CMK (cell line): ENCODE results near the gene SRMS.
A peak's percentile ranks its signal among the peaks of the same experiment; 100 is the strongest.

ENCODE experiments used
- DNase-seq: peaks from one replicate; pipeline ENCODE4 v3.0.0-alpha.2; 2010; ENCODE audit warnings: low read depth

Gene SRMS

DNA sequence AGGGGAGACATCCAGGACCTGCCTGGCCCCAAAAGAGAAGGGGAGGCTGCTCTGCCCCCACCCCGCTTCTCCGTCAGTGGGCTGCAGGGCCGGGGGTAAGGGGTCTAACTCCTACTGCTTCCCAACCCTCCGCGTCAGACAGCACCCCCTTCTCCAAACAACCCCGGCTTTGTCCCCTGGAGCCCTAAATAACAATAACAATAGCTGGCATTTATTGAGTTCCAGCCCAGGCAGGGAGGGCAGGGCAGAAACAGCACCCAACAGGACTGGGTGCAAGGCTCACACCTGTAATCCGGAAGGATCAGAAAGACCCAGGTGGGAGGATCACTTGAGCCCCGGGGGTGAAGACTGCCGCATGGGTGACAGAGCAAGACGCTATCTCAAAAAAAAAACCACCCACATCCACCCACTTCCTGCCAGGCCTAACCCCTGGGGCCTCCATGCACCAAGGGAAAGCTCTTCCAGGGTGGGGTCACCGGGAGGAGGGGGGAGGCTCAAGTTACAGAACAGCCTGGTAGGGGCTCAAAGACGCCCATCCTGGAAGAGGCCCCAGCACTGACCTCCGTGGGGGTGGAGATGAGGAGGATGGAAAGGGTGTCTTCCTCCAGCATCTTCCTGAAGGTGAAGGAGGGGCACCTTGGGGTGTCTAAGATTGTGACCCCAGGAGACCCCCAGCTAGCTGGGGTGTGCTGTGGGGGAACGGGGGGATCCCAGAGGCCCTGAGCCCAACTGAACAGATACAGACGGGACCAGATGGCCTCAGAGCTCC is 5.1 kb upstream of the SRMS start:
- DNase-seq = peak; percentile 75

DNA sequence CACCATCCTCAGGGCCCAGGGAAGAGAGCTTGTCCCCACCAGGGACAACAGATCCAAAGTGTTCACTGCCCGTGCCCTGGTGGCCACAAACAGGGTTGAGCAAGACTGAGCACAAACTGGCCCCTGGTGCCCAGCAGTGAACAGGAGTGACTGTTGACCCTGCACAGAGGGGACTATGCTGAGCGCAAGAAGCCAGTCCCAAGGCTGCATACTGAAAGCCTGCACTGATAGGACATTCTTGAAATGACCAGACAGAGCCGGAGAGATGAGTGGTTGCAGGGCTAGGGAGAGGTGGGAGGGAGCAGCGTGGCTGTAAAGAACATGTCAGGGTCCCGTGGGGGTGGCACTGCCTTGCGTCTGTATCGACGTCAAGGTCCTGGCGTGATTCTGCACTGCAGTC is 3.5 kb upstream of the SRMS start:
- no peak for DNase-seq

GRCh38 chr20:63549679-63550282 is 2.2 kb upstream of the SRMS start:
- DNase-seq = no peak

DNA sequence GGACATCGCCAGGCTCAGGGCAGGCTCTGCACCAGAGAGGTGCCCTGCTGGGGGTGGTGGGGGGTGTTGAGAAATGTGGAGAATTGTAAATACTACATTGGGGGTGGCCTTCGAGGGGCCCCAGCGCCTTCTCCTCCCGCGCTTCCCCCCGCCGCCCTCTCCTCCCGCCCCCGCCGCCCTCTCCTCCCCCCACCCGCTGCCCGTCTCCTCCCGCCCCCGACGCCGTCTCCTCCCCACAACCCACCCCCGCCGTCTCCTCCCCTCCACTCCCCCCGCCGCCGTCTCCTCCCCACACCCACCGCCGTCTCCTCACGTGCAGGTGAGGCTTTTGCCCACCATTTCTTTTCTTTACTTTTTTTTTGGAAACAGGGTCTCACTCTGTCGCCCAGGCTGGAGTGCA is 1.5 kb upstream of the SRMS start:
- DNase-seq = no peak

DNA sequence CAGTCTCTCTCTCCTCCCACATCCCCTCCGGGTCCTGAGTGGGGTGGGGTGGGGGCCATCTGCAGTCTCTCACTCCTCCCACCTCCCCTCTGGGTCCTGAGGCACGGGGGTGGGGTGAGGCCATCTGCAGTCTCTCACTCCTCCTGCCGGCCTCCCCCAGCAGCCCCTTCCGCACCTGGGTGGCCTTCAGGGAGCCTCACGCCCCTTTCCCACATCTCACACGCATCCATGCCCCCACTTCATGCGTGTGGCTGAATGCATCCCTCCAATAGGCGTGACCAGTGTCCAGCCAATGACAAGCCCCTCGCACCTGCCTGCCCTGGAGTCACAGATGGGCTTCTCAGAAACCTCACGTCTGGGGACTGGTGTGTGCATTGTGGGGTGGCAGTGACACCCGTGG is 993 bp upstream of the SRMS start:
- DNase-seq = no peak

- DNase-seq = no peak
These were observed 409 bp downstream of the SRMS start for GRCh38 chr20:63546956-63547724.

- DNase-seq = no peak
These were observed 1.1 kb downstream of the SRMS start for GRCh38 chr20:63546256-63546955.

DNA sequence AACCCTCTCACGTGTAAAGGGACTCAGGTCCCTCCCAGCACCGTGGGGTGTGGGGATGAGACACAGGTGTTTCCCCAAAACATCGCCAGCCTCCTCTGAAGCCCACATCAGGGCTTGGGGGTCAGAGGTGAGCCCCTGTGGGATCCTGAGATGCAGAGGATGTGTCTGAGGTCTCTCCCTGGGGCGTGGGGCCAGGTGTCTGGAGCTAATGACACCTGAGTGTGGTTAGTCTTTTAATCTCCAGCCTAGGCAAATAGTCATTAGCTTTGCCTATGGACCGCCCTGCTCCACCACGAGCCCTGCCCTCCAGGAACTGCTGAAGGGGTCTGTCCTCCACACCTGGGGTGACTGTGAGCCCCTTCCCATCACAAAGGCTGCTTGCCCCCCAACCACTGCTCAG is 1.7 kb downstream of the SRMS start:
- no peak for DNase-seq

DNA sequence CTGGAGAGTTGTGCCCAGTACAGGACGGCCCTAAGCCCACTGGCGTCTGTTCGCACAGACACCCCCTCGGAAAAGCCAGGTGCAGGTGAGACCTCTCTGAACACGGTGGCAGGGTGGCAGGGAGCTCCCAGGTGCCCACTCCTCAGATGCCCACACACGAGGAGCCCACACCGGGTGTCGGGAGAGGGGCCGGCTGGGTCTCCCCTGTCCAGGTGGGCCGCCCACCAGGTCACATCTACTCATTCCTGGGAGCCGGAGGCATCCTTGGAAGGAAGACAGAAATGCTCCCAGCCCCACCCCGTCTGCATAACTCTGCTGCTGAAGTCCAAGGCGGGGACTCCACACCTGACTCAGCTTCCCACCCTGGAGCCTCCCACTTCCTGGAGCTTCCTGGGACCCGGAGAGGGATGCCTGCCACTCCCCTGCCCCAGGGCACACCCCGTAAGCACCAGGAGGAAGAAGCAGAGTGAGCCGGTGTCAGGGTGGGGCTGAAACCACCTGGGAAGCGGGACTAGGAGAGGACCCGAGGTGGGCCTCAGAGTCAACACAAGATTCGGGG is 2.5 kb downstream of the SRMS start:
- DNase-seq = no peak

DNA sequence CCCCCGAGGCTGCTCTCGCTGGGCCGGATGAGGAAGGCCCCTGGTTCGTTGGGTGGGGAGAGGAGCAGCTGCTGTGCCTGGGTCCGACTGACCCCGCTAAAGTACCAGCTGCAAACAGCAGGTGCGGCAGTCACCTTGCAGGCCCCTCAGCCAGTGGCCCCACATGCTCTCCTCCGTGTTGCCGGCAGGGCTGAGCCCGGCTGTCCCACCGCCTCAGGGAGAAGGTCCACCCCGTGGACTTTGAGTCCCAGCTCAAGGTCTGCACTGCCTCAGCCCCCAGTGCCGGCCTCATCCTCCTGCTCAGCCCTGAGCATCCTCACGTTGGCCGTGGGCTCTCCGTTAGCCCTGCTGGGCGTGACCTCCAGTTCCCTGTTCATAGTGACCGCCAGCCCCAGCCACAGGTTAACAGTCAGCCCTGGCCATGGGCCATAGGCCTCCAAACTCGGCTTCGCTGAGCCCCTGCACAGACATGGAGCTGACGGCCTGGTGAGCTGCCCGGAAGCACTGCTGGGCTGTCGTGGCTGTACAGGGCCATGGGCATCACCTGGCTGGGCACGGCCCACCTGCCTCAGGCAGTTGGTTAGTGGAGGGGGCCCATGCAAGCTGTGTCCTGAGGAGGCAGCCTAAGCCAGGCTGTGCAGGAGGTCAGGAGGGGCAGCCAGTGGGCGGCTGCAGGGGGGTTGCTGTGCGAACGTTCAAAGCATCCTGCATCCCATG is 3.1 kb downstream of the SRMS start:
- DNase-seq = no peak

DNA sequence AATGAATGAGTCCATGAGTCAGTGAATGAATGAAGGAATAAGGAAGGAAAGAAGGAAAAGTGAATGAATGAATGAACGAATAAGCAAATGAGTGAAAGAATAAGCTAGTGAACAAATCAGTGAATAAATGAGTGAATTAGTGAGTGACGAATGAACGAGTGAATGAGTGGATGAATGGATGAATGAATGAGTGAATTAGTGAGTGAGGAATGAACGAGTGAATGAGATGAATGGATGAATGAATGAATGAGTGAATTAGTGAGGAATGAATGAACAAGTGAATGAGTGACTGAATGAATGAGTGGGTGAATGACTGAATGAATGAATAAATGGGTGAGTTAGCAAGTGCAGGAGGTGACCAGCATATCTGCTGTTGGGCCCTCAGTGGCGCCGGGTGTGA is 3.8 kb downstream of the SRMS start:
- DNase-seq = no peak

- DNase-seq = no peak
These were observed 4.4 kb downstream of the SRMS start for GRCh38 chr20:63543131-63543530.

GRCh38 chr20:63542696-63543095 is 4.9 kb downstream of the SRMS start:
- no peak for DNase-seq

DNA sequence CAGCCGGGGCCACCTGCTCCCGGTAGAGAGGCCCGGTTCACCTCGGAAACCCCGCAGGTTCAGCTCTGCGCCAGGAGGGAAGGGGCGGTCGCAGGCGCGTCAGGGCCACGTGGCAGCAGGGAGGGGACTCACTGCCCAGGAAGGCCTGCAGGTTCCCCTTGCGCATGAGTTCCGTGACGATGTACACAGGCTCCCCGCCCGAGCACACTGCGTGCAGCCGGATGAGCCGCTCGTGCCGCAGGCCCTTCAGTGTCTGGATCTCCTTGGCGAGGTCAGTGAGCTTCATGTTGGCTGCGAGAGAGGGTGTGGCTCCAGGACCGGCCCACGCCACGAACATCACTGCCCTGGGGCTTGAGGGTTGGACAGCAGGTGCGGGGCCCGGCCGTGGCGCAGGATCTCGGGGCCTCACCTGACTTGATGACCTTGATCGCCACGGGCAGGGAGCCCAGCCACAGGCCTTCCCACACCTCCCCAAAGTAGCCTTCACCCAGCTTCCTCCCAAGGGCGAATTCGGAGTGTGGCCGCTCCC is 5.5 kb downstream of the SRMS start:
- no peak for DNase-seq

DNA sequence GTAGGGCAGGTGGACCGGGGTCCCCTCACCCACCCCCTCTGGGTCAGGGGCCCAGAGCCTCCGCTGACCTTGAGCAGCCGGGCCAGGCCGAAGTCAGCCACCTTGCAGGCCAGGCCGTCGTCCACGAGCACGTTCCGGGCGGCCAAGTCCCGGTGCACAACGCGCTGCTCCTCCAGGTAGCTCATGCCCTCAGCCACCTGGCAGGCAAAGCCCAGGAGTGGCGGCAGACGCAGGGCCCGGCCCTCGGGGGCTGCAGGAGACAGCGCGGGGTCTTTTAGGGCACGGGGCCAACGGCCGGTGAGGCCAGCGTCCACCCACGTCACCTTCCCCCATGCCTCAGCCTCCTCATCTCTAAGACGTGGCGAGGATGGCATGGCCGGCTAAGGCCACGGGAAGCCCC is 6.2 kb downstream of the SRMS start:
- no peak for DNase-seq

GRCh38 chr20:63540417-63541186 is 6.9 kb downstream of the SRMS start:
- no peak for DNase-seq

- DNase-seq = no peak
These were observed 7.8 kb downstream of the SRMS start for GRCh38 chr20:63539441-63540370.

GRCh38 chr20:63539092-63539430 is 8.5 kb downstream of the SRMS start:
- DNase-seq = no peak
